Psoas muscle (tissue), 8 donors: ENCODE results near the gene TAF13. TPM values are rescaled to one million over a fixed set of nuclear protein-coding genes. Genes with fewer than 3 reads are reported as not detected.

ENCODE experiments used
- ATAC-seq, 4 donors: fragments of 200-7000 bp; cut with Tn5 transposase; one replicate each; pipeline ENCODE4 v1.9.1; 2020; ENCODE audit warnings: moderate library complexity in 3 of 4, mild to moderate bottlenecking in 2 of 4
- DNase-seq, 2 donors: peaks; one replicate each; pipeline ENCODE4 v3.0.0-alpha.2; 2020
- H3K27ac ChIP-seq: fragments of 200-600 bp; one replicate; pipeline ENCODE4 v1.8.0; 2022
- H3K27me3 ChIP-seq, 3 donors: fragments of 200-600 bp in 1 of 3; one replicate each; pipeline versions ENCODE4 v1.6.1 to v1.8.0; 2013 to 2022; ENCODE audit warnings: low read length in 2 of 3, mild to moderate bottlenecking in 2 of 3, moderate library complexity in 1 of 3; ENCODE audit not compliant: insufficient read depth in 3 of 3
- H3K36me3 ChIP-seq, 2 donors: fragments of 200-600 bp in 1 of 2; one replicate each; pipeline versions ENCODE4 v1.6.1 to v1.8.0; 2013 to 2022; ENCODE audit warnings: low read depth in 1 of 2, mild to moderate bottlenecking in 1 of 2, moderate library complexity in 1 of 2; ENCODE audit not compliant: insufficient read depth in 1 of 2
- H3K4me1 ChIP-seq: fragments of 200-600 bp; one replicate; pipeline ENCODE4 v1.8.0; 2022
- H3K4me3 ChIP-seq: fragments of 200-600 bp; one replicate; pipeline ENCODE4 v1.8.0; 2022; ENCODE audit warnings: mild to moderate bottlenecking
- H3K9me3 ChIP-seq: fragments of 200-600 bp; one replicate; pipeline ENCODE4 v1.8.0; 2022
- WGBS, 3 donors: extraction: QIAGEN DNeasy Blood & Tissue Kit; methylation state at CpG; one replicate each; pipeline versions ENCODE4 v1.1.6 to v1.1.7; 2013; 5-methylcytosine and 5-hydroxymethylcytosine counted together
- intact Hi-C, 2 donors: fragments of 100-400 bp; cut with DNase I; formaldehyde crosslinking; loops; one replicate each; pipeline versions ENCODE4 v1.11.0 to v1.14.2; 2022
- polyA plus RNA-seq, 3 donors: library from polyadenylated mRNA; stranded (reverse); fragments of 200-250 nt; gene quantifications; one replicate each; pipeline ENCODE4 v1.2.3, GENCODE V29; 2013
- total RNA-seq, 4 donors: library from RNA; stranded (reverse); fragmentation: NEBNext Ultra II Directional in 2 of 4; extraction: Animal tissue kit (Norgen Biotek cat#: 25700) in 2 of 4; gene quantifications; one replicate each; pipeline versions ENCODE4 v1.2.1 to v1.2.4, GENCODE V29; 2021 to 2023
- TF ChIP-seq, protein P1 (sequence below): fragments of 200-600 bp; IDR thresholded peaks from one replicate; pipeline ENCODE4 v1.8.0; 2022; ENCODE audit warnings: antibody characterized with exemption
- donor health status: healthy with polysubstance abuse.
- donor health status: DM: no; HTN: no; CAD: no; lungs with moderate emphysema.
- donor health status: Bipolar disorder and iron deficiency.
- donor health status: healthy.
- donor health status: DM: yes; HTN: yes; CAD: no.
- donor health status: DM: no; HTN: no; CAD: no.
- donor health status: DM: no; HTN: no; CAD: no.
- donor health status: DM: yes; HTN: yes; CAD: no.

Gene TAF13
- total and polyA plus RNA-seq, 7 donors = 61.5 to 228 (median 77.0) TPM

DNA sequence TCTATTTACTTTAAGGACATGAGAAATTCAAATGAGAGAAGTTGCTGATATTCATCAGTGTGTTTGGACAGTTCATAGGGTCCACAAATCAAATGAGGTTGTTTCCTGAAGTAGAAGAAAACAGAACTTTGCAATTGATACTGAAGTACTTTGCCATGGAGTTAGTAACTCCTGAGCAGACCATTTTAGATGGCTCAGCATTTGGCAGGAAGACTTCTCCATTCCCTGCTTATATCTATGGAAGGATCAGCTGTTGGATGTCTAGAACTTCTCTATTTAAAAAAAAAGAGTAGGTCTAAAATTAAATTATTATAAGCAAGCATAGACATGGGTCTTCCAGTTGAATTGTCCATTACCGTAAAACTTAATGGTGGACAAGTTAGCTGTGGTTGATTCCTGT, 19.8 kb upstream of the TAF13 start:
- TF ChIP-seq, protein P1, sequence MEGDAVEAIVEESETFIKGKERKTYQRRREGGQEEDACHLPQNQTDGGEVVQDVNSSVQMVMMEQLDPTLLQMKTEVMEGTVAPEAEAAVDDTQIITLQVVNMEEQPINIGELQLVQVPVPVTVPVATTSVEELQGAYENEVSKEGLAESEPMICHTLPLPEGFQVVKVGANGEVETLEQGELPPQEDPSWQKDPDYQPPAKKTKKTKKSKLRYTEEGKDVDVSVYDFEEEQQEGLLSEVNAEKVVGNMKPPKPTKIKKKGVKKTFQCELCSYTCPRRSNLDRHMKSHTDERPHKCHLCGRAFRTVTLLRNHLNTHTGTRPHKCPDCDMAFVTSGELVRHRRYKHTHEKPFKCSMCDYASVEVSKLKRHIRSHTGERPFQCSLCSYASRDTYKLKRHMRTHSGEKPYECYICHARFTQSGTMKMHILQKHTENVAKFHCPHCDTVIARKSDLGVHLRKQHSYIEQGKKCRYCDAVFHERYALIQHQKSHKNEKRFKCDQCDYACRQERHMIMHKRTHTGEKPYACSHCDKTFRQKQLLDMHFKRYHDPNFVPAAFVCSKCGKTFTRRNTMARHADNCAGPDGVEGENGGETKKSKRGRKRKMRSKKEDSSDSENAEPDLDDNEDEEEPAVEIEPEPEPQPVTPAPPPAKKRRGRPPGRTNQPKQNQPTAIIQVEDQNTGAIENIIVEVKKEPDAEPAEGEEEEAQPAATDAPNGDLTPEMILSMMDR = no peak
- Histone ChIP-seq H3K4me1 (peaks cover 50% of the 10 kb centered on the region), H3K27ac (peak overlapping the region; percentile 67), H3K27me3 (no peaks in the 10 kb centered on the region), H3K4me3 (no peak overlapping the region), H3K36me3 (peaks cover 6 to 52% of the 10 kb centered on the region in 2 donors), H3K9me3 (no peaks in the 10 kb centered on the region)
- WGBS, 3 donors = 94 to 95% (median 94%) methylated on average over 1 of the region's 1 CpG
- intact Hi-C loops = no loop called here
- DNase-seq (no peak), ATAC-seq (no peak)

DNA sequence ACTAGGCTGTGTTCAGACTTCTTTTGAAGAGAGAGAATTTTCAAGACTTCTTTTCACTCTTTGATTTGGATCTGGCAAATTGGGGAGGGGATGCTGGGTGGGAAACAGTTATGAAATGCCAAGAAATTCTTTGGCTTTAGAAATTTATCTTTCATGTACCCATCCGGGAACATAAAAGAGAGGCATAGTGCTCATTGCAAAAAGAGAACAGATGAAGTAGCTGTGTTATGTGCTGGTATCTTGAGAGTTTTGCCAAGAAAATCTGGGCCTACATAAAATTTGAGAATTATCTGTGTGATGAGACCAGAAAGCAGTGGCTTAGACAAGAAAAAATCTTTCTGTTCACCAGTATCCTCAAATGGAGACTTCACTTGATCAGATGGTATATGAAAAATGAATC, 19.1 kb upstream of the TAF13 start:
- intact Hi-C loops = loop anchor here (5.0 kb wide), 1 partner anchor 53 kb away; the partner anchor contains the start of gene WDR47 (in 2 of the 2)

DNA sequence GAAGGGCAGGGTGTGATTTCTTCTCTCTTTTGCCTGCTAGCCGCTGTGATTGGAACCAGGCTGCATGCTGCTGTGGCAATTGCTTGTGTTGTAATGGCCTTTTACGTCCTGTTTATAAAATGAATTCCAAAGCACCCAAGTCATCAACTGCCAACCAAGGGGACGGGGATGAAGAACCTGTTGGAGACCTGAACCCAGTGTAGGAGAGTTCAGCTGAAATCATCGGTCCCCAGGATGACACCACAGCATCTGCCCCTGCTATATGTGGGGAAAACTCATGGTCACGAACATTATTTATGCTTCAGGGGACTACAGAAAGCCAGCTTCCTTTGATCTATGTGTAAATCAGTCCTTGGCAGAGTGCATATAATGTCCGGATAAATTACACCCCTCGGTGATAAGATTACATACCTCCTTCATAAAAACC, 18.6 kb upstream of the TAF13 start:
- peak overlapping the region; percentile 67 for H3K27ac ChIP-seq
- DNase-seq (no peak), ATAC-seq (no peak)
- 51 to 70% (median 55%) methylated on average over 7 of the region's 7 CpGs for WGBS, 3 donors
- H3K27me3 ChIP-seq = no peaks in the 10 kb centered on the region
- no peak overlapping the region for H3K4me3 ChIP-seq
- peaks cover 50% of the 10 kb centered on the region for H3K4me1 ChIP-seq
- no peaks in the 10 kb centered on the region for H3K9me3 ChIP-seq
- peaks cover 6 to 52% of the 10 kb centered on the region in 2 donors for H3K36me3 ChIP-seq
- intact Hi-C loops = loop anchor here (5.0 kb wide), 1 partner anchor 52 kb away; the partner anchor contains the start of gene WDR47 (in 2 of the 2)
- TF ChIP-seq, protein P1 = no peak

More for the DNA sequence above, 19.1 kb upstream of the TAF13 start:
- Histone ChIP-seq H3K27ac (peak overlapping the region; percentile 67), H3K27me3 (no peaks in the 10 kb centered on the region), H3K4me1 (peaks cover 50% of the 10 kb centered on the region), H3K36me3 (peaks cover 6 to 52% of the 10 kb centered on the region in 2 donors), H3K4me3 (no peak overlapping the region), H3K9me3 (no peaks in the 10 kb centered on the region)
- TF ChIP-seq, protein P1 = no peak
- ATAC-seq (no peak), DNase-seq (no peak)
- WGBS, 3 donors = 43 to 77% (median 67%) methylated on average over 1 of the region's 1 CpG

DNA sequence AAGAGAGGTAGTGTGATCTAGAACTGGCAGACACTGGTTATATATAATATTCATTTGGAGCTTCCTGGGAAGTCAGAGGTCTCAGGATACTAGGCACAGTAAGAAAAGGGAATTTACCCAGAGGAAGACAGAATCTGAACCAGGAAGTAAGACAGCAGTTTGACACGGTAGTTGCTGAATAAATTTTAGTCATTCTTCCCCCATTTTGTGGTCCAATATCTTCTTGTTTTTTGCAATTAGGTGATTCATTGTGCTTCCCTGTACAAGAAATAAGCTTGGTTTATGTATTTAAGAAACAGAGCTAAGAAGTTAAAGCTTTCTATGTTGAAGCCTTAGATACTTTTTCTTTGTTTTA, 16.0 kb upstream of the TAF13 start:
- peak overlapping the region; percentile 92 for H3K4me3 ChIP-seq
- H3K9me3 ChIP-seq = no peaks in the 10 kb centered on the region
- H3K4me1 ChIP-seq = peaks cover 45% of the 10 kb centered on the region
- TF ChIP-seq, protein P1 = no peak
- intact Hi-C loops = loop anchor here (5.0 kb wide), 1 partner anchor 50 kb away; the partner anchor contains the start of gene WDR47 (in 2 of the 2)
- no peaks in the 10 kb centered on the region for H3K27me3 ChIP-seq
- peaks cover 6 to 43% of the 10 kb centered on the region in 2 donors for H3K36me3 ChIP-seq
- DNase-seq (no peak), ATAC-seq (no peak)
- WGBS, 3 donors = 4 to 11% (median 6%) methylated on average over 1 of the region's 1 CpG
- peak overlapping the region; percentile 99 for H3K27ac ChIP-seq
